ENCODE results near the gene PTGFRN.
"Not testable (repeated sequence)": the region's sequence is repeated elsewhere in the genome, so short reads cannot be mapped to it uniquely, and the experiment has no call there.

The PTGFRN gene

GRCh38 chr1:116909512-116910378 is at the start of gene PTGFRN:
Gene PTGFRN (plus strand): TSS chr1:116909916. CDS start chr1:116910204, 288 bp downstream.
- peak; percentile 11 for DNase-seq

GRCh38 chr1:116860167-116860566 is 49.5 kb upstream of the PTGFRN start:
- not testable (repeated sequence) for DNase-seq

GRCh38 chr1:116861137-116861536 is 48.6 kb upstream of the PTGFRN start:
- no peak for DNase-seq

DNA sequence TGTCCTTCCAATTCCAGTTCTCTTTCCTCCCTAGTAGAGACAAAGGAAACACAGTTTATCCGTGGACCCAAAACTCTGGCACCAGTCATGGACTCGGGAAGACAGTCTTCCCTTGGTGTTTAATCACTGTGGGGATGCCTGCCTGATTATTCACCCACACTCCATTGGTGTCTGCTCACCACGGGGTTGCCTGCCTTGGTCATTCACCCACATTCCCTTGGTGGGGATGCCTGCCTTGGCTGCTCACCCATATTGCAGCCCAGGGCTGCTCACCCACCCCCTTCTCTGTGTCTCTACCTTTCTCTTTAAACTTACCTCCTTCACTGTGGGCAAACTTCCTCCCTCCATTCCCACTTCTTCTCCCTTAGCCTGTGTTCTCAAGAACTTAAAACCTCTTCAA is 46.7 kb upstream of the PTGFRN start:
- DNase-seq, result not testable (repeated sequence)

DNA sequence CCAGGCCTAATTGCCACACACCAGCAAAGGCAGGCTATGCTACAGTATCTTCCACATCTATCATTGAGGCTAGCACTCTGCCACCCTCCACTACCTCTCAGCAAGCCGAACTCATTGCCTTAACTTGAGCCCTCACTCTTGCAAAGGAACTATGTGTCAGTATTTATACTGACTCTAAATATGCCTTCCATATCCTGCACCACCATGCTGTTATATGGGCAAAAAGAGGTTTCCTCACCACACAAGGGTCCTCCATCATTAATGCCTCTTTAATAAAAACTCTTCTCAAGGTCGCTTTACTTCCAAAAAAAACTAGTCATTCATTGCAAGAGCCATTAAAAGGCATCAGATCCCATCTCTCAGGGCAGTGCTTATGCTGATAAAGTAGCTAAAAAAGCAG is 43.2 kb upstream of the PTGFRN start:
- not testable (repeated sequence) for DNase-seq

- DNase-seq, result no peak
These were observed 41.3 kb upstream of the PTGFRN start for GRCh38 chr1:116868385-116868784.

DNA sequence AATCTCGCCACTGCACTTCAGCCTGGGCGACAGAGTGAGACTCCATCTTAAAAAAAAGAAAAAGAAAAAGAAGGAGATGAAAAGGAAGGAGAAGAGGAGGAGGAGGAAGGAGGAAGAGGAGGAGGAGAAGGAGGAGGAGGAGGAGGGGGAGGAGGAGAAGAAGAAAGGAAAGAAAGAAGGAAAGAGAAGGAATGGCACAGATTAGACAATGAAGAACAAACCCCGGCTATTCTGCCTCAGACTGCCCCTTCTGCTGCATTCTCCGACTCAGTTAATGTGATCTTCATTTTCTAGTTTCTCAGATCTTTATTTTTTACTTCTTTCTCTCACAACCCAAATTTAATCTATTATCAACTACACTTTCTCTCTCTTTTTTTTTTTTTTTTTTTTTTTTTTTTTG is 40.1 kb upstream of the PTGFRN start:
- DNase-seq, result no peak

- no peak for DNase-seq
These were observed 39.4 kb upstream of the PTGFRN start for GRCh38 chr1:116870300-116870699.

GRCh38 chr1:116871779-116872146 is 38.0 kb upstream of the PTGFRN start:
- no peak for DNase-seq

GRCh38 chr1:116873680-116874271 is 35.9 kb upstream of the PTGFRN start:
- no peak for DNase-seq

DNA sequence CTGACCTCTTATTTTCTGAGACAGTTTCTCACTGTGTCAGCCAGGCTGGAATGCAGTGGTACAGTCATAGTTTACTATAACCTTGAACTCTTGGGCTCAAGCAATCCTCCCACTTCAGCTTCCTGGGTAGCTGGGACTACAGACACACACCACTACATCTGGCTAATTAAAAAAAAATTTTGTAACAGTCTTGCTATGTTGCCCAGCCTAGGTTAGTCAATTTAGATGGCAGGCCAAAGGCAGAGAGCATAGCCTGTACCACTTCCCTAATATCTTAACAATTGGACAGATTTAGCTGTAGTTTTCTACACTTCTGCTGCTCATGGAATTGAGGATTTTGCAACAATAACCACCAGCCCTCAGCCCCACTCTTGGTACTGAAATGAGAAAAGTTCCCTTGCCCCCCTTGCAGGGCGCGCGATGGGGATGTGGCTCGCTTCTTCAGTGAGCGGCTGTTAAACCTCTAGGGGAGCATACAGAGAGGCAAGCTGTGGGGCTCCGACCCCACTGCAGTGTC is 34.9 kb upstream of the PTGFRN start:
- no peak for DNase-seq

DNA sequence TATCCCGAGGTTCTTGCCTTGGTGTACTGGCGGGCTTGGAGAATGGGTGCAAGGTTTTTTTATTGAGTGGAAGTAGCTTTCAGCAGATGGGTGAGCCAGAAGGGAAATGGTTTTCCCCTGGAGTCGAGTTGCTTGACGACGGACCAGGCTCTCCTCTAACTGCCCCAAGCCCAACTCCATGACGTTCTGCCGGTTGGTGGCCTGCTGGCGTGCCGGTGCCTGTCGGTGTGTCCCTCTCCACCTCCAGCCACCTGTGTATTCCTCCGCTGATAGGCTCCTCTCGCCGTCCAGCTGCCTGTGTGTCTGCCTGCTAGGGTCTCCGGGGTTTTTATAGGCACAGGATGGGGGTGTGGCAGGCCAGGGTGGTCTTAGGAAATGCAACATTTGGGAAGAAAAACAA is 34.3 kb upstream of the PTGFRN start:
- no peak for DNase-seq

- not testable (repeated sequence) for DNase-seq
These were observed 33.8 kb upstream of the PTGFRN start for GRCh38 chr1:116875946-116876345.

- DNase-seq, result no peak
These were observed 32.4 kb upstream of the PTGFRN start for GRCh38 chr1:116877141-116877818.

GRCh38 chr1:116878804-116879477 is 30.8 kb upstream of the PTGFRN start:
- DNase-seq, result peak; percentile 78

- no peak for DNase-seq
These were observed 30.1 kb upstream of the PTGFRN start for GRCh38 chr1:116879478-116880133.

DNA sequence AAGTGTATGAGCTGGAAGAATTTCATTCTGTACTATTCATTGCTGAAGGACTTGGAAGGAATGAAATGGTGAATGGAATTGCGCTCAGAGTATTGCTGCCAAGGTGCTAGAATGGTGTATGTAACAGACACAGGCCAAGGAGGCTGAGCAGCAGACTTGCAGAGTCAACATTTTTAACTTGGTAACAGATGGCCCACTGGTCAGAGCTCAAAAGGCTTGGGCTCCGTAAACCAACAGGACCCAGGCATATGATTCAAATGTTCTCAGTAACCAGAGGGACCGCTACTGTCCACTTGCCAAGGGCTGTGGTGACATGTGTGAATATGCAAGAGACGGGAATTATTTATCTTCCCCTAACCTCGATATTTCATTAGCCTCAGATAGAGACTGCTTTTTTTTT is 28.8 kb upstream of the PTGFRN start:
- no peak for DNase-seq

DNA sequence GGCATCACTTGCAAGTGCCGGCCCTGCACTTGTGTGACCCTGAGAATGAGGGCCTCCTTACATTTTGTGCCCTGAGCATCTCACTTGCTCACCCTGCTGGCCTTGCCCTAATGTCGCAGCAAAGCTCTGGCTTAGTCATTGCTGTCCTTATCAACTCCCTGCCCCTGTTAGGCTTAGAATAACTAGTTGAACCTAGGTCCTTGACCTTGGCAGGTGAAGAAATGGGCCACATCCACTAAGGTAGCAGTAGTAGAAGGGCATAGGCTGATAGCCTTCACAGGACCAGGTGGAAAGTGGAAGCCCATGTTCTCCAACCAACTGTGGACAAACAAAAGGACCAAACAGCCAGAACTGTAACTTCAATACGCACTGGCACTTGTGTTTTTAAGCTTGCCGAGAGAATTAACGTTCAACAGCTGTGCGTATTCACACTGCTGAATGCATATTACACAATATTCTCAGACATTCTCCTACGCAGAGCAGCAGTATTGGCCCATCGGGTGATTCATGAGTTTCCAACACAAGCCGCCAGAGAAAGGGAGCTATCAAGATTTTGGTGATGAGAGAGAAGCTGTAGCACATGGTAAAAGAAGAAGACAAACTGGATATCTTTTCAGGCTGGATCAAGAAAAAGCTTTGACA is 27.7 kb upstream of the PTGFRN start:
- no peak for DNase-seq

DNA sequence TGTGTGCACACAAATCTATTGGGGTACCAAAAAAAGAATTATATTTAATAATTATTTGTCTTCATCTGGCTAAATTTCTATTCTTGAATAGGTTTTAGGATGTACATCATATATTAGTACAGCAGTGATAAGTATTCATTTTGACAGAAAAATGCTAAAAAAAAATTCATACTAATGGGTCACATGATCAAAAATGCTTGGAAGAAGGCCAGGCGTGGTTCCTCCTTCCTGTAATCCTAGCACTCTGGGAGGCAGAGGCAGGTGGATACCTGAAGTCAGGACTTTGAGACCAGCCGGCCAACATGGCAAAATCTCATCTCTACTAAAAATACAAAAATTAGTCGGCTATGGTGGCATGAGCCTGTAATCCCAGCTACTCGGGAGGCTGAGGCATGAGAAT is 26.9 kb upstream of the PTGFRN start:
- DNase-seq, result no peak

DNA sequence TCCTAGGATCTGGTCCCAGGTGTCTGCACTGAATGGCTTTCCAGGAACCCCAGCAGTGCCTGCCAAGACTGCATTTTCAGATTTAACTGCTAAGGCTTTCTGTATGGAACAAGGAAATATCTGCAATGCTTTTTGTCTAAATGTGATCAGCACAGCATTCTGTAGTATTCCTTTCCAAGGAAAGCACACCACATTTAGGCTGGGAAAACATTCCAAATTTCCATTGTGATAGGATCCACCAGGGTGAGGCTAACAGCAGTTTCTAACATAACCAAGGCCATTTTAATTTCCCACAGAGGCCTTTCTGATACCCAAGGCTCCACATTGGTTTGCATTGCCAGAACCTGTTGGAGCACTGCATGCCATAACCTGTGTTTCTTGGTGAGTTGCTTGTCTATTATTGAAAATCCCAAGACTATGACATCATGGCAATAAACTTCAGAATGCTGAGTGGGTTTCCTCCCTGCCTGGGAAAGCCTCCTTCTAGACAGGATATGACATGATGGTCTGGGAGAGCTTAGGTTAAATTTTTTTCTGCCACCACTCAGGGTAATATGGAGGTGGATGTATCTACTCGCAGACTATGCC is 23.3 kb upstream of the PTGFRN start:
- no peak for DNase-seq

- DNase-seq, result no peak
These were observed 22.5 kb upstream of the PTGFRN start for GRCh38 chr1:116887212-116887611.

GRCh38 chr1:116889380-116889779 is 20.3 kb upstream of the PTGFRN start:
- no peak for DNase-seq
